SK-N-MC (cell line): Measurements from ENCODE around the gene LHFPL3.

ENCODE experiments used
- EZH2 ChIP-seq: fragments of 200-600 bp; sonication (generic); IDR thresholded peaks from one replicate; pipeline ENCODE4 v1.6.1; 2017; ENCODE audit warnings: antibody characterized with exemption
- FOXP2 ChIP-seq: optimal IDR thresholded peaks from 2 replicates; pipeline ENCODE3; 2011; ENCODE audit warnings: mild to moderate bottlenecking, moderate library complexity; ENCODE audit not compliant: insufficient read depth; ENCODE audit errors: extremely low read length, control extremely low read depth
- POLR2AphosphoS5 ChIP-seq: IDR thresholded peaks from 2 replicates; pipeline ENCODE4 v1.6.1; 2012; ENCODE audit warnings: mild to moderate bottlenecking, low read depth, low read length, borderline replicate concordance

- TF ChIP-seq EZH2 (no peak), POLR2AphosphoS5 (no peak), FOXP2 (no peak)
Measured at GRCh38 chr7:104852386-104852785, 524.0 kb downstream of the LHFPL3 start.
